Skin of body (tissue), 1 donor: ENCODE data around the gene BCS1L. TPM values are rescaled to one million over a fixed set of nuclear protein-coding genes. Genes with fewer than 3 reads are reported as not detected.

Experiments
- total RNA-seq: library from RNA; depleted of rRNA; stranded (reverse); fragments of >200 nt; gene quantifications from one replicate; pipeline ENCODE4 v1.2.3, GENCODE V29; 2014

BCS1L gene
- total RNA-seq, 1 donor from 2014 or later, result 19.5 TPM

Other genes starting within 250 kb of the BCS1L start
- 0.10 TPM for gene VIL1, start 240.6 kb upstream of the BCS1L start, total RNA-seq
- gene USP37, start 91.3 kb upstream of the BCS1L start, total RNA-seq, result 19.9 TPM
- gene CNOT9, start 90.8 kb upstream of the BCS1L start, total RNA-seq, result 32.5 TPM
- gene PLCD4, start 51.8 kb upstream of the BCS1L start, total RNA-seq, result 2.8 TPM
- 8.7 TPM for gene ZNF142, start 60 bp upstream of the BCS1L start, total RNA-seq
- gene RNF25, start 12.3 kb downstream of the BCS1L start, total RNA-seq, result 10.7 TPM
- 20.0 TPM for gene STK36, start 12.4 kb downstream of the BCS1L start, total RNA-seq
- gene TTLL4, start 51.2 kb downstream of the BCS1L start, total RNA-seq, result 20.6 TPM
- gene CYP27A1, start 122.5 kb downstream of the BCS1L start, total RNA-seq, result 10.8 TPM
- gene PRKAG3, start 172.1 kb downstream of the BCS1L start, total RNA-seq, result 2.5 TPM
- 1.7 TPM for gene WNT6, start 200.1 kb downstream of the BCS1L start, total RNA-seq
- 5.7 TPM for gene WNT10A, start 221.2 kb downstream of the BCS1L start, total RNA-seq